K562 (cell line): ENCODE measurements around the gene HSD17B12. TPM values are rescaled to one million over a fixed set of nuclear protein-coding genes. Genes with fewer than 3 reads are reported as not detected.

Experiments used
- ADNP ChIP-seq: fragments of 200-800 bp; sonication (Bioruptor generic); IDR thresholded peaks from 2 replicates; pipeline ENCODE4 v1.6.1; 2016; ENCODE audit warnings: missing genetic modification characterization, missing compliant biosample characterization
- CHD4 ChIP-seq: fragments of 200-600 bp; sonication (generic); IDR thresholded peaks from 3 replicates; pipeline ENCODE4 v1.6.1; 2012; ENCODE audit warnings: low read depth, mild to moderate bottlenecking, mixed read lengths, low read length, inconsistent platforms; ENCODE audit not compliant: insufficient read depth, insufficient replicate concordance, poor library complexity, severe bottlenecking
- COPS2 ChIP-seq: fragments of 450-650 bp; conservative IDR thresholded peaks from 2 replicates; pipeline ENCODE4 v1.6.1; 2016; ENCODE audit warnings: mild to moderate bottlenecking, moderate library complexity
- CTBP1 ChIP-seq: fragments of 450-650 bp; IDR thresholded peaks from 2 replicates; pipeline ENCODE4 v1.6.1; 2016; ENCODE audit warnings: borderline replicate concordance
- HMGN3 ChIP-seq: IDR thresholded peaks from 2 replicates; pipeline ENCODE4 v1.6.1; 2011; ENCODE audit warnings: borderline replicate concordance, low read depth, mild to moderate bottlenecking, mixed read lengths, low read length; ENCODE audit not compliant: insufficient read length; ENCODE audit errors: extremely low read depth
- JUN ChIP-seq, 2 experiments: sonication (generic) in 1 of 2; formaldehyde crosslinking in 1 of 2; IDR thresholded peaks; 2 replicates each; pipeline versions ENCODE4 v1.6.1 to v1.8.0; 2012 to 2022; ENCODE audit warnings: borderline replicate concordance in 2 of 2, mild to moderate bottlenecking in 2 of 2, improper control_type of control experiment in 1 of 2, low read depth in 1 of 2, low read length in 1 of 2, missing genetic modification reagents in 1 of 2
- KAT2B ChIP-seq: IDR thresholded peaks from one replicate; pipeline ENCODE4 v1.6.1; 2012; ENCODE audit warnings: low read depth, mild to moderate bottlenecking, control low read depth, inconsistent platforms, low read length, moderate library complexity
- RBM22 ChIP-seq: fragments of 200-400 bp; formaldehyde crosslinking; IDR thresholded peaks from 2 replicates; pipeline ENCODE4 v1.6.1; 2018; ENCODE audit warnings: low read length, low read depth; ENCODE audit not compliant: poor library complexity, severe bottlenecking
- SIRT6 ChIP-seq: IDR thresholded peaks from one replicate; pipeline ENCODE4 v1.6.1; 2012; ENCODE audit warnings: low read depth, mild to moderate bottlenecking, control low read depth, inconsistent platforms, low read length, moderate library complexity
- SLC30A9 ChIP-seq: fragments of 250-450 bp; sonication (Bioruptor Pico); IDR thresholded peaks from 2 replicates; pipeline ENCODE4 v1.8.0; 2022; ENCODE audit warnings: mild to moderate bottlenecking, moderate library complexity
- SREBF1 ChIP-seq: fragments of 150-350 bp; IDR thresholded peaks from 2 replicates; pipeline ENCODE4 v1.6.1; 2014; ENCODE audit warnings: antibody characterized with exemption, low read depth, low read length, borderline replicate concordance
- TARDBP ChIP-seq: fragments of 450-650 bp; IDR thresholded peaks from 2 replicates; pipeline ENCODE4 v1.6.1; 2016
- ZBTB1 ChIP-seq: sonication (generic); formaldehyde crosslinking; IDR thresholded peaks from 2 replicates; pipeline ENCODE4 v1.8.1; 2023; ENCODE audit warnings: missing genetic modification reagents, low read depth, mild to moderate bottlenecking, borderline replicate concordance
- ZNF146 ChIP-seq: IDR thresholded peaks from one replicate; pipeline ENCODE4 v1.6.1; 2018; ENCODE audit warnings: missing compliant biosample characterization; ENCODE audit not compliant: unreplicated experiment
- ZNF695 ChIP-seq: fragments of 450-650 bp; formaldehyde crosslinking; IDR thresholded peaks from 2 replicates; pipeline ENCODE4 v1.4.0; 2020; ENCODE audit warnings: mild to moderate bottlenecking, moderate library complexity
- polyA plus RNA-seq, 8 experiments: library from polyadenylated mRNA; depleted of rRNA in 4 of 8; stranded (reverse) in 5 of 8; unstranded in 3 of 8; fragments of >200 nt; fragmentation: Nextera tagmentation in 2 of 8; fragmentation: Illumina TruSeq in 1 of 8; extraction: Ambion mirVana in 2 of 8; extraction: Trizol in 1 of 8; gene quantifications; 2 replicates each; pipeline versions ENCODE4 v1.2.1 to v1.2.3, GENCODE V29; 2011 to 2014; ENCODE audit warnings: inconsistent platforms in 1 of 8, missing spikeins in 1 of 8
- total RNA-seq, 7 experiments: library from RNA; depleted of rRNA in 6 of 7; stranded (reverse); fragments of >200 nt in 6 of 7; fragmentation: Illumina TruSeq in 2 of 7; extraction: Trizol in 2 of 7; gene quantifications; 2 replicates each; pipeline versions ENCODE4 v1.2.1 to v1.2.3, GENCODE V29; 2011 to 2021; ENCODE audit warnings: low replicate concordance in 1 of 7
- TF ChIP-seq, protein P1 (sequence below): sonication (generic); formaldehyde crosslinking; IDR thresholded peaks from 2 replicates; pipeline ENCODE4 v1.8.1; 2023; ENCODE audit warnings: mild to moderate bottlenecking, missing genetic modification reagents, moderate library complexity
- TF ChIP-seq, protein P2 (sequence below): fragments of 250-450 bp; sonication (Bioruptor Pico); IDR thresholded peaks from 2 replicates; pipeline ENCODE4 v1.5.0; 2021
- TF ChIP-seq, protein P3 (sequence below): fragments of 250-450 bp; sonication (Bioruptor Pico); IDR thresholded peaks from 2 replicates; pipeline ENCODE4 v1.9.0; 2021; ENCODE audit warnings: mild to moderate bottlenecking
- TF ChIP-seq, protein P4 (sequence below), 2 experiments: fragments of 450-650 bp in 1 of 2; sonication (generic) in 1 of 2; formaldehyde crosslinking; conservative IDR thresholded peaks; 2 replicates each; pipeline versions ENCODE4 v1.4.0 to v1.8.1; 2020 to 2022; ENCODE audit warnings: mild to moderate bottlenecking in 1 of 2, missing genetic modification reagents in 1 of 2

HSD17B12 gene
- total and polyA plus RNA-seq, 9 of the 15 experiments (the other 6 are each of a cell fraction or from before 2014, with no cell fraction given): 9.1 to 34.5 (median 23.3) TPM

DNA sequence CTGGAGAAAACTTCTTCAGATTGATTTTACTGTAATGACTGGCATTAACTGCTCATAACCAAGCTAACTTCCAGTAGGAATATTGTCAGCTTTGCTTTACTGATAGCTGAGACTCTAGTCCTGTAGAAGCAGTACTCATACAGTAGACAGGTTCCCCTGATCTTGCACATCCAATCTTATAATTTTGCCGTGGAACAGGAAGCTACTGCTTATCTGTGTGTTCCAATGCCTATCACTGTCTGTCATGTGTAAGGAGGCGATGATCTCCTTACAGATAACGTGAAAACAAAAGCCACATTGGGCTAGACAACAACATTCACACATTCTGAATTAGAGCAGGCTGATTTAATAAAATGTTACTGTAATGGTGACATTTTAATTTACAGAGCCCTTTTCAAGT, 13.2 kb downstream of the HSD17B12 start (continued):
- TF ChIP-seq ZNF695 (CRISPR knock-in tag) (no peak), JUN (IDR thresholded peaks at IDR 0.05; ENCODE audit: borderline replicate concordance, low read depth, low read length) (no peak), JUN (CRISPR knock-in tag; IDR thresholded peaks at IDR 0.05; ENCODE audit: borderline replicate concordance) (no peak), CHD4 (no peak), ZBTB1 (no peak), SREBF1 (no peak), ADNP (tag) (peak; percentile 55; the same call in 1 of the 2 replicates), RBM22 (no peak), COPS2 (no peak), TARDBP (no peak), SIRT6 (no peak), CTBP1 (peak; percentile 82; the same call in 1 of the 2 replicates), KAT2B (no peak), HMGN3 (no peak), SLC30A9 (CRISPR knock-in tag) (no peak), ZNF146 (CRISPR knock-in tag) (no peak)
- TF ChIP-seq, protein P1, sequence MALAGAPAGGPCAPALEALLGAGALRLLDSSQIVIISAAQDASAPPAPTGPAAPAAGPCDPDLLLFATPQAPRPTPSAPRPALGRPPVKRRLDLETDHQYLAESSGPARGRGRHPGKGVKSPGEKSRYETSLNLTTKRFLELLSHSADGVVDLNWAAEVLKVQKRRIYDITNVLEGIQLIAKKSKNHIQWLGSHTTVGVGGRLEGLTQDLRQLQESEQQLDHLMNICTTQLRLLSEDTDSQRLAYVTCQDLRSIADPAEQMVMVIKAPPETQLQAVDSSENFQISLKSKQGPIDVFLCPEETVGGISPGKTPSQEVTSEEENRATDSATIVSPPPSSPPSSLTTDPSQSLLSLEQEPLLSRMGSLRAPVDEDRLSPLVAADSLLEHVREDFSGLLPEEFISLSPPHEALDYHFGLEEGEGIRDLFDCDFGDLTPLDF (CRISPR knock-in tag): no peak
- TF ChIP-seq, protein P2, sequence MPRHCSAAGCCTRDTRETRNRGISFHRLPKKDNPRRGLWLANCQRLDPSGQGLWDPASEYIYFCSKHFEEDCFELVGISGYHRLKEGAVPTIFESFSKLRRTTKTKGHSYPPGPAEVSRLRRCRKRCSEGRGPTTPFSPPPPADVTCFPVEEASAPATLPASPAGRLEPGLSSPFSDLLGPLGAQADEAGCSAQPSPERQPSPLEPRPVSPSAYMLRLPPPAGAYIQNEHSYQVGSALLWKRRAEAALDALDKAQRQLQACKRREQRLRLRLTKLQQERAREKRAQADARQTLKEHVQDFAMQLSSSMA (CRISPR knock-in tag): no peak
- TF ChIP-seq, protein P3, sequence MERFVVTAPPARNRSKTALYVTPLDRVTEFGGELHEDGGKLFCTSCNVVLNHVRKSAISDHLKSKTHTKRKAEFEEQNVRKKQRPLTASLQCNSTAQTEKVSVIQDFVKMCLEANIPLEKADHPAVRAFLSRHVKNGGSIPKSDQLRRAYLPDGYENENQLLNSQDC (CRISPR knock-in tag): no peak
- TF ChIP-seq, protein P4, sequence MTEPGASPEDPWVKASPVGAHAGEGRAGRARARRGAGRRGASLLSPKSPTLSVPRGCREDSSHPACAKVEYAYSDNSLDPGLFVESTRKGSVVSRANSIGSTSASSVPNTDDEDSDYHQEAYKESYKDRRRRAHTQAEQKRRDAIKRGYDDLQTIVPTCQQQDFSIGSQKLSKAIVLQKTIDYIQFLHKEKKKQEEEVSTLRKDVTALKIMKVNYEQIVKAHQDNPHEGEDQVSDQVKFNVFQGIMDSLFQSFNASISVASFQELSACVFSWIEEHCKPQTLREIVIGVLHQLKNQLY (CRISPR knock-in tag; conservative IDR thresholded peaks at IDR 0.05): no peak
